ENCODE results near the gene ACOT6. TPM values are rescaled to one million over a fixed set of nuclear protein-coding genes. Genes with fewer than 3 reads are reported as not detected.

Gene ACOT6
- total and polyA plus RNA-seq, 2 donors (not counting 3 experiments of a cell fraction or from before 2014, with no cell fraction given): not detected

- dilution Hi-C loops (cut with MboI; ENCODE audit: extremely low pct_ligation_motif_present, low sequenced_read_pairs): no loop called here
- no peak for FAIRE-seq
- no peaks in the 10 kb centered on the region for H3K79me2 ChIP-seq (ENCODE audit: control insufficient read depth, insufficient read depth, low read length)
- no peak overlapping the region for H3K4me2 ChIP-seq (ENCODE audit: insufficient read depth, low read length)
- DNase-seq (ENCODE audit: low read depth, low spot score): no peak
- no peaks in the 10 kb centered on the region for H3K9me3 ChIP-seq (replicated peaks; ENCODE audit: control insufficient read depth, insufficient read depth, low read length)
- H2AFZ ChIP-seq (ENCODE audit: low read depth, low read length): no peak overlapping the region
- H3K4me3 ChIP-seq (replicated peaks in 1 of 3; ENCODE audit: insufficient read depth in 1 of 3, low read depth in 1 of 3, low read length in 3 of 3): no peak overlapping the region
- peaks cover 0 to 2% of the 10 kb centered on the region in 2 experiments for H3K27me3 ChIP-seq (ENCODE audit: control insufficient read depth in 2 of 2, insufficient read depth in 2 of 2, low read length in 2 of 2)
- intact Hi-C loops (cut with micrococcal nuclease): no loop called here
- H4K20me1 ChIP-seq (replicated peaks; ENCODE audit: control insufficient read depth, extremely low read depth, insufficient read depth, low read length): no peaks in the 10 kb centered on the region
- no peaks in the 10 kb centered on the region for H3K4me1 ChIP-seq (ENCODE audit: control insufficient read depth, extremely low read depth, insufficient read depth, low read length)
- CTCF ChIA-PET: interaction anchor here (2.2 kb wide), 1 partner anchor 13 kb away, joined by 8 read pairs; no protein-coding TSS in a partner anchor
- POLR2A ChIA-PET: no interaction called here
- H3K9ac ChIP-seq (replicated peaks; ENCODE audit: extremely low read depth, insufficient read depth, low read length): no peak overlapping the region
- TF ChIP-seq FOS (IDR thresholded peaks at IDR 0.05; ENCODE audit: borderline replicate concordance, insufficient read depth, low read length): no peak
- no peak for TF ChIP-seq POLR2AphosphoS5 (IDR thresholded peaks at IDR 0.05; ENCODE audit: insufficient read depth, low read depth, low read length)
- TF ChIP-seq CTCF (IDR thresholded peaks at IDR 0.05; ENCODE audit: extremely low read depth in 1 of 2, insufficient read depth in 1 of 2, low read depth in 1 of 2, low read length in 2 of 2): no peak
- TF ChIP-seq GATA2 (IDR thresholded peaks at IDR 0.05; ENCODE audit: insufficient read depth, insufficient read length, low read depth, low read length): no peak
- no peak for TF ChIP-seq JUN (IDR thresholded peaks at IDR 0.05; ENCODE audit: borderline replicate concordance, insufficient read depth, insufficient read length, low read depth)
- TF ChIP-seq MAX (IDR thresholded peaks at IDR 0.05; ENCODE audit: insufficient read depth, insufficient read length): no peak
- TF ChIP-seq MYC (IDR thresholded peaks at IDR 0.05; ENCODE audit: low read depth, low read length): no peak
- no peak for TF ChIP-seq POLR2A (IDR thresholded peaks at IDR 0.05; ENCODE audit: low read depth, low read length)
- TF ChIP-seq EZH2 (IDR thresholded peaks at IDR 0.05; ENCODE audit: borderline replicate concordance, low read depth, low read length, severe bottlenecking): no peak
- H3K27ac ChIP-seq (ENCODE audit: insufficient read depth, low read depth, low read length): no peak overlapping the region
- H3K9me1 ChIP-seq (replicated peaks; ENCODE audit: control insufficient read depth, extremely low read depth, insufficient read depth, low read length): no peaks in the 10 kb centered on the region
- BruUV-seq (replicated peaks): no TSS peak
- H3K36me3 ChIP-seq (ENCODE audit: control insufficient read depth in 2 of 2, extremely low read depth in 1 of 2, insufficient read depth in 2 of 2, low read length in 2 of 2): no peaks in the 10 kb centered on the region
Observed at GRCh38 chr14:73620268-73620667, 8.0 kb downstream of the ACOT6 start.

All from endothelial cell of umbilical vein (primary cell).